ENCODE results near the gene PWWP2B.

- no peak for TF ChIP-seq TEAD4 (CRISPR knock-in tag; IDR thresholded peaks at IDR 0.05)
- no peak for TF ChIP-seq CTCF (IDR thresholded peaks at IDR 0.05)
- TF ChIP-seq, protein P1, sequence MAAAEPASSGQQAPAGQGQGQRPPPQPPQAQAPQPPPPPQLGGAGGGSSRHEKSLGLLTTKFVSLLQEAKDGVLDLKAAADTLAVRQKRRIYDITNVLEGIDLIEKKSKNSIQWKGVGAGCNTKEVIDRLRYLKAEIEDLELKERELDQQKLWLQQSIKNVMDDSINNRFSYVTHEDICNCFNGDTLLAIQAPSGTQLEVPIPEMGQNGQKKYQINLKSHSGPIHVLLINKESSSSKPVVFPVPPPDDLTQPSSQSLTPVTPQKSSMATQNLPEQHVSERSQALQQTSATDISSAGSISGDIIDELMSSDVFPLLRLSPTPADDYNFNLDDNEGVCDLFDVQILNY (CRISPR knock-in tag; IDR thresholded peaks at IDR 0.05) = no peak
- TF ChIP-seq SMAD4 (CRISPR knock-in tag; IDR thresholded peaks at IDR 0.05) = no peak
- TF ChIP-seq ZNF263 (CRISPR knock-in tag; IDR thresholded peaks at IDR 0.05; ENCODE audit: low read depth) = no peak
- TF ChIP-seq NR2C2 (CRISPR knock-in tag; IDR thresholded peaks at IDR 0.05) = no peak
- TF ChIP-seq, protein P2, sequence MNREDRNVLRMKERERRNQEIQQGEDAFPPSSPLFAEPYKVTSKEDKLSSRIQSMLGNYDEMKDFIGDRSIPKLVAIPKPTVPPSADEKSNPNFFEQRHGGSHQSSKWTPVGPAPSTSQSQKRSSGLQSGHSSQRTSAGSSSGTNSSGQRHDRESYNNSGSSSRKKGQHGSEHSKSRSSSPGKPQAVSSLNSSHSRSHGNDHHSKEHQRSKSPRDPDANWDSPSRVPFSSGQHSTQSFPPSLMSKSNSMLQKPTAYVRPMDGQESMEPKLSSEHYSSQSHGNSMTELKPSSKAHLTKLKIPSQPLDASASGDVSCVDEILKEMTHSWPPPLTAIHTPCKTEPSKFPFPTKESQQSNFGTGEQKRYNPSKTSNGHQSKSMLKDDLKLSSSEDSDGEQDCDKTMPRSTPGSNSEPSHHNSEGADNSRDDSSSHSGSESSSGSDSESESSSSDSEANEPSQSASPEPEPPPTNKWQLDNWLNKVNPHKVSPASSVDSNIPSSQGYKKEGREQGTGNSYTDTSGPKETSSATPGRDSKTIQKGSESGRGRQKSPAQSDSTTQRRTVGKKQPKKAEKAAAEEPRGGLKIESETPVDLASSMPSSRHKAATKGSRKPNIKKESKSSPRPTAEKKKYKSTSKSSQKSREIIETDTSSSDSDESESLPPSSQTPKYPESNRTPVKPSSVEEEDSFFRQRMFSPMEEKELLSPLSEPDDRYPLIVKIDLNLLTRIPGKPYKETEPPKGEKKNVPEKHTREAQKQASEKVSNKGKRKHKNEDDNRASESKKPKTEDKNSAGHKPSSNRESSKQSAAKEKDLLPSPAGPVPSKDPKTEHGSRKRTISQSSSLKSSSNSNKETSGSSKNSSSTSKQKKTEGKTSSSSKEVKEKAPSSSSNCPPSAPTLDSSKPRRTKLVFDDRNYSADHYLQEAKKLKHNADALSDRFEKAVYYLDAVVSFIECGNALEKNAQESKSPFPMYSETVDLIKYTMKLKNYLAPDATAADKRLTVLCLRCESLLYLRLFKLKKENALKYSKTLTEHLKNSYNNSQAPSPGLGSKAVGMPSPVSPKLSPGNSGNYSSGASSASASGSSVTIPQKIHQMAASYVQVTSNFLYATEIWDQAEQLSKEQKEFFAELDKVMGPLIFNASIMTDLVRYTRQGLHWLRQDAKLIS (CRISPR knock-in tag; IDR thresholded peaks at IDR 0.05; ENCODE audit: borderline replicate concordance) = no peak
- TF ChIP-seq GABPB1 (CRISPR knock-in tag; IDR thresholded peaks at IDR 0.05) = no peak
- no peak for TF ChIP-seq ELF4 (CRISPR knock-in tag; IDR thresholded peaks at IDR 0.05; ENCODE audit: low read depth)
- no peak for TF ChIP-seq SMAD3 (CRISPR knock-in tag; IDR thresholded peaks at IDR 0.05; ENCODE audit: borderline replicate concordance)
- no peak for TF ChIP-seq NFE2L1 (CRISPR knock-in tag; IDR thresholded peaks at IDR 0.05)
- TF ChIP-seq MLX (CRISPR knock-in tag; IDR thresholded peaks at IDR 0.05) = no peak
- TF ChIP-seq TP53 (CRISPR knock-in tag; IDR thresholded peaks at IDR 0.05) = no peak
Observed at GRCh38 chr10:132347211-132347930, 49.6 kb upstream of the PWWP2B start.

All from WTC11 (cell line).